GM23248 (cell line): ENCODE data around the gene CYP27C1. TPM values are rescaled to one million over a fixed set of nuclear protein-coding genes. Genes with fewer than 3 reads are reported as not detected.

Experiments used
- DNase-seq: peaks from one replicate; pipeline ENCODE4 v3.0.0-alpha.2; 2015
- H2AFZ ChIP-seq: fragments of 200-600 bp; sonication (generic); 2 replicates; pipeline ENCODE4 v1.6.1; 2016; ENCODE audit warnings: antibody characterized with exemption
- H3F3A ChIP-seq: fragments of 200-600 bp; sonication (generic); 2 replicates; pipeline ENCODE4 v1.6.1; 2016; ENCODE audit warnings: mild to moderate bottlenecking, antibody characterized with exemption, mixed run types; ENCODE audit not compliant: insufficient read depth
- H3K27ac ChIP-seq: fragments of 200-600 bp; sonication (generic); 2 replicates; pipeline ENCODE4 v1.5.1; 2016; ENCODE audit warnings: mild to moderate bottlenecking
- H3K27me3 ChIP-seq: fragments of 200-600 bp; sonication (generic); replicated peaks from 2 replicates; pipeline ENCODE4 v1.6.1; 2016; ENCODE audit warnings: mild to moderate bottlenecking; ENCODE audit not compliant: insufficient read depth
- H3K36me3 ChIP-seq: fragments of 200-600 bp; sonication (generic); 2 replicates; pipeline ENCODE4 v1.6.1; 2016; ENCODE audit warnings: low read depth, mild to moderate bottlenecking
- H3K4me1 ChIP-seq: fragments of 200-600 bp; sonication (generic); 2 replicates; pipeline ENCODE4 v1.6.1; 2016; ENCODE audit warnings: mild to moderate bottlenecking; ENCODE audit not compliant: insufficient read depth
- H3K4me2 ChIP-seq: fragments of 200-600 bp; sonication (generic); one replicate; pipeline ENCODE4 v1.6.1; 2016; ENCODE audit warnings: mild to moderate bottlenecking; ENCODE audit not compliant: unreplicated experiment
- H3K4me3 ChIP-seq: fragments of 200-600 bp; sonication (generic); 2 replicates; pipeline ENCODE4 v1.5.1; 2016; ENCODE audit warnings: mild to moderate bottlenecking
- H3K79me2 ChIP-seq: fragments of 200-600 bp; sonication (generic); 2 replicates; pipeline ENCODE4 v1.6.1; 2016; ENCODE audit warnings: mild to moderate bottlenecking; ENCODE audit not compliant: insufficient read depth
- H3K9ac ChIP-seq: fragments of 200-600 bp; sonication (generic); 2 replicates; pipeline ENCODE4 v1.6.1; 2016; ENCODE audit warnings: mild to moderate bottlenecking
- H3K9me2 ChIP-seq: fragments of 200-600 bp; sonication (generic); 2 replicates; pipeline ENCODE4 v1.6.1; 2016; ENCODE audit warnings: mixed run types, mild to moderate bottlenecking, moderate library complexity; ENCODE audit not compliant: insufficient read depth
- H3K9me3 ChIP-seq: fragments of 200-600 bp; sonication (generic); one replicate; pipeline ENCODE4 v1.6.1; 2017; ENCODE audit warnings: low read depth
- H4K20me1 ChIP-seq: fragments of 200-600 bp; sonication (generic); 2 replicates; pipeline ENCODE4 v1.6.0; 2016; ENCODE audit not compliant: insufficient read depth
- EZH2 ChIP-seq: fragments of 200-600 bp; sonication (generic); IDR thresholded peaks from 2 replicates; pipeline ENCODE4 v1.6.1; 2018; ENCODE audit warnings: antibody characterized with exemption, mild to moderate bottlenecking; ENCODE audit not compliant: insufficient read depth, poor library complexity, severe bottlenecking
- EZH2phosphoT487 ChIP-seq: fragments of 200-600 bp; sonication (generic); IDR thresholded peaks from 2 replicates; pipeline ENCODE4 v1.6.1; 2018; ENCODE audit warnings: antibody characterized with exemption, moderate library complexity, mild to moderate bottlenecking, low read depth; ENCODE audit not compliant: insufficient read depth
- WGBS, 2 experiments: methylation state at CpG; one replicate each; pipeline ENCODE4 v1.1.6; 2015 to 2017; ENCODE audit warnings: low lambda C conversion rate in 2 of 2, low coverage in 1 of 2; ENCODE audit errors: missing lambda C conversion rate in 2 of 2; 5-methylcytosine and 5-hydroxymethylcytosine counted together
- in situ Hi-C: fragments of 300-500 bp; cut with MboI; formaldehyde crosslinking; loops from 2 replicates; pipeline ENCODE4 v1.15.0; 2020
- polyA plus RNA-seq: library from polyadenylated mRNA; unstranded; fragments of >200 nt; fragmentation: Nextera tagmentation; extraction: Ambion mirVana; gene quantifications from 2 replicates; pipeline ENCODE4 v1.2.1, GENCODE V29; 2016
- total RNA-seq: library from RNA; depleted of rRNA; stranded (reverse); fragments of >200 nt; shearing (Covaris generic); gene quantifications from 2 replicates; pipeline ENCODE4 v1.2.3, GENCODE V29; 2014

Gene CYP27C1
- total and polyA plus RNA-seq, 2 experiments from 2014 or later: 0.65 to 0.73 TPM

- DNase-seq: no peak
- no peaks in the 10 kb centered on the region for H3K9me2 ChIP-seq
- peaks cover 4% of the 10 kb centered on the region for H3K4me1 ChIP-seq
- no peaks in the 10 kb centered on the region; the same call in 1 of the 2 replicates for H3F3A ChIP-seq
- no peak overlapping the region for H3K4me3 ChIP-seq
- no peak overlapping the region for H3K9ac ChIP-seq
- no peaks in the 10 kb centered on the region for H3K36me3 ChIP-seq
- no peaks in the 10 kb centered on the region for H3K27me3 ChIP-seq
- H3K27ac ChIP-seq: no peak overlapping the region
- WGBS, 2 experiments: 91 to 93% methylated on average over 14 of the region's 14 CpGs
- H2AFZ ChIP-seq: no peak overlapping the region
- H3K4me2 ChIP-seq: no peak overlapping the region
- H3K9me3 ChIP-seq: no peaks in the 10 kb centered on the region
- in situ Hi-C loops: no loop called here
- TF ChIP-seq EZH2phosphoT487 (no peak), EZH2 (no peak)
- H3K79me2 ChIP-seq: no peaks in the 10 kb centered on the region
- no peaks in the 10 kb centered on the region for H4K20me1 ChIP-seq
Observed at GRCh38 chr2:127199223-127199622, 20.9 kb downstream of the CYP27C1 start.

- TF ChIP-seq EZH2phosphoT487: no peak
- TF ChIP-seq EZH2: no peak
- Histone ChIP-seq H3K36me3 (no peaks in the 10 kb centered on the region), H3K9ac (no peak overlapping the region), H3F3A (no peaks in the 10 kb centered on the region; the same call in 1 of the 2 replicates), H3K27ac (no peak overlapping the region), H2AFZ (no peak overlapping the region), H3K4me2 (no peak overlapping the region), H3K27me3 (no peaks in the 10 kb centered on the region), H3K79me2 (no peaks in the 10 kb centered on the region), H3K9me2 (no peaks in the 10 kb centered on the region), H3K4me3 (no peak overlapping the region), H3K9me3 (no peaks in the 10 kb centered on the region), H3K4me1 (peaks cover 17% of the 10 kb centered on the region), H4K20me1 (no peaks in the 10 kb centered on the region)
- 49 to 58% methylated on average over 19 of the region's 19 CpGs for WGBS, 2 experiments
- in situ Hi-C loops: no loop called here
- peak; percentile 81 for DNase-seq
Observed at GRCh38 chr2:127197475-127198385, 22.4 kb downstream of the CYP27C1 start.

GRCh38 chr2:127196998-127197397 is 23.1 kb downstream of the CYP27C1 start:
- DNase-seq: peak; percentile 34
- no peak overlapping the region for H2AFZ ChIP-seq
- H3K4me3 ChIP-seq: no peak overlapping the region
- no peaks in the 10 kb centered on the region for H3K9me2 ChIP-seq
- H3K9me3 ChIP-seq: no peaks in the 10 kb centered on the region
- H3K4me2 ChIP-seq: no peak overlapping the region
- H3K27ac ChIP-seq: no peak overlapping the region
- H3K36me3 ChIP-seq: no peaks in the 10 kb centered on the region
- H3K79me2 ChIP-seq: no peaks in the 10 kb centered on the region
- in situ Hi-C loops: no loop called here
- H3K4me1 ChIP-seq: peaks cover 17% of the 10 kb centered on the region
- no peak for TF ChIP-seq EZH2
- TF ChIP-seq EZH2phosphoT487: no peak
- H3K9ac ChIP-seq: no peak overlapping the region
- 73 to 76% methylated on average over 4 of the region's 4 CpGs for WGBS, 2 experiments
- H3K27me3 ChIP-seq: no peaks in the 10 kb centered on the region
- no peaks in the 10 kb centered on the region for H4K20me1 ChIP-seq
- H3F3A ChIP-seq: no peaks in the 10 kb centered on the region; the same call in 1 of the 2 replicates

- no peaks in the 10 kb centered on the region for H3K9me3 ChIP-seq
- WGBS, 2 experiments: 88 to 91% methylated on average over 2 of the region's 2 CpGs
- H3K79me2 ChIP-seq: no peaks in the 10 kb centered on the region
- H3F3A ChIP-seq: no peaks in the 10 kb centered on the region; the same call in 1 of the 2 replicates
- H3K9me2 ChIP-seq: no peaks in the 10 kb centered on the region
- no peak for DNase-seq
- no peak overlapping the region for H3K4me2 ChIP-seq
- no peak overlapping the region for H3K9ac ChIP-seq
- H3K4me1 ChIP-seq: peaks cover 17% of the 10 kb centered on the region
- no peaks in the 10 kb centered on the region for H3K27me3 ChIP-seq
- no peak overlapping the region for H3K4me3 ChIP-seq
- H3K27ac ChIP-seq: no peak overlapping the region
- TF ChIP-seq EZH2phosphoT487 (no peak), EZH2 (no peak)
- H3K36me3 ChIP-seq: no peaks in the 10 kb centered on the region
- in situ Hi-C loops: no loop called here
- no peaks in the 10 kb centered on the region for H4K20me1 ChIP-seq
- no peak overlapping the region for H2AFZ ChIP-seq
Observed at GRCh38 chr2:127196549-127196948, 23.6 kb downstream of the CYP27C1 start.
